Left hindlimb (tissue), 1 donor: Measurements from ENCODE around the gene KCND2.

Source experiments
- DNase-seq: peaks from one replicate; pipeline ENCODE4 v3.0.0-alpha.2; 2018

The KCND2 gene

DNA sequence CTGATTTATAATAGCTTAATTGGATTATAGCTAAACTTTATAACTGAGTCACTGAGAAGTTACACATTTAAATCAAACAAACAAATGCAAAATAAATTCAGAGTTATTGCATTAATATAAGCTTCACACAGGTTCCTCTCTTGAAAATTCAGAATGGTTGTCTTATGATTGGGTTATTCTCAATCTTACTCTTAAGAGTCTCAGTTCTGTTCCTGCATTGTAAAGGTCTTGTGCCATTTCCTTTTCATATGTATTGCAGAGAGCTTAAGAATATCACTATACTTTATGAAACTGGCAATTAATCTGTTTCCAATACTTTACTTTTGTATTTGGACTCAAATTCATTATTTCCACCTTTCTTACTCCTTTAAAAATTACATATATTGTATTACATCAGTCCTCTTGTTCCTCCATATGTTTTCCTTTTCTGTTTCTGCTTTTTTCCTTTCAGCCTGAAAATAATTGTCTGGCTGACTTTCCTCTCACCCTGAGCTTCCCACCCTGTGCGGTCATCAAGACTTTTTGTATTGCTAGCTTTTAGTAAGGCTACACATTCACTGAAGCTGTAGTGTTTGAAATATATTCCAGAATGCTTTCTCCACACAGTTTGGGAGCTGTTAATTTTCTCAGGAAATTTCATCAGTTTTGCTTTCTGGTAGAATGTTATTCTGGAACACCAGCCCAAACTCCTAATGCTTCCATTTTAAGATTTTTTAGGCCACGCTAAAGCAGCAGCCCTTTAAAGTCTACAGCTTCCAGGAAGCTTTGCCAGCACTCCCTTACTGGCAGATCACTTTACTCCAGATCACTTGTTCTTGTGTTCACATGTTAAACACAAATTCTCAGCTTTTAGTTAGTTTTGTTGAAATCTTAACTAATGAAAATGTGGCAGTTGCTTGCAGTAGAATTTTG is 139.4 kb downstream of the KCND2 start:
- DNase-seq, result peak; percentile 58

DNA sequence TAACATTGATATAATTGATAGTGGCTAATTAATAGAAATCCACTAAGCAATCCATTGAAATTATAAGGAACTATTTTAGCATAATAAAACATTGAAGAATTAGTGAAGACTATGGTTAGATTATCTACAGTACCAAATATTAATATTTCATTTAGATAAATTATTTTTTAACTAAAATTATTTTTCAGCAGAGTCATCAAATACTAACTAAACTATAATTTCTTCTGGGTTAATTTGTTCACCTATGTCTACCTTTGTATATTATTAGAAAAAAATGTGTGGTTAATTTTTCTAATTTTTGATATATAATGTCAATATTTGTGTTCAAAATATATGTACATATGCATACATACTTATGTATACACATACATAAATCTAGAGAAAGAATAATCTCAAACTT is 140.2 kb downstream of the KCND2 start:
- no peak for DNase-seq

DNA sequence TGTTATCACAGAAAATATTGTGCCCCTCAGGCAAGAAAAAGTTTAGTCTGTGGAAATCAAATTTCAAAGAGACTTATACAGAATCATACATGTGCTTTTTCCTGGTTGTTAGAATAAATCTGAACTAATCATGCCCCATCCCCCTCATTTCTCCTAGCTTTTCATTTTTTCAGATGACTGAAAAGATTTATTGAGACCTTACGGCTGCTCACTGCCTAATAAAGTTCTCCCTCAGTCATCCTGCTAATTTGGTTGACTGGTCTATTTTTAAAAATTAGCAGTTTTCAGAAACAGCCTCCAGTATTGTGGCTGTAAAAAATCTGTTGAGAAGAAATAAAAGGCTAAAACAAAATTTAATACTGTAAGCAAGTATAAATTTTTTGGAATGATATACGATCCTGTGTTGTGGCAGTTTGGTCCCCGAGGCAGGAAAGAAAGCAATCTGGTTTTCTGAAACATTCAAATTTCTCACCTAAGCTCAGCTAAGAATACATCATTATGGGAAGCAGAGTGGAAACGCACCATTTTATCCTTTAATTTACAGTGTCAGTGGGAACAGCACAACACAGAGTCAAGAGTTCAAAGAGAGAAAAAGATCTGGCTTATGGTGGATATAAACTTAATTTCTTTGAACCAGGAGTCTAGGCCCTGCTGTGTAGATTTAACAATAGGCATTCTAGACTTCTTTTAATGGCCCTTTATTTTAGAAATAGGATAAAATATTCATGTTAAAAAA is 144.4 kb downstream of the KCND2 start:
- DNase-seq, result no peak

DNA sequence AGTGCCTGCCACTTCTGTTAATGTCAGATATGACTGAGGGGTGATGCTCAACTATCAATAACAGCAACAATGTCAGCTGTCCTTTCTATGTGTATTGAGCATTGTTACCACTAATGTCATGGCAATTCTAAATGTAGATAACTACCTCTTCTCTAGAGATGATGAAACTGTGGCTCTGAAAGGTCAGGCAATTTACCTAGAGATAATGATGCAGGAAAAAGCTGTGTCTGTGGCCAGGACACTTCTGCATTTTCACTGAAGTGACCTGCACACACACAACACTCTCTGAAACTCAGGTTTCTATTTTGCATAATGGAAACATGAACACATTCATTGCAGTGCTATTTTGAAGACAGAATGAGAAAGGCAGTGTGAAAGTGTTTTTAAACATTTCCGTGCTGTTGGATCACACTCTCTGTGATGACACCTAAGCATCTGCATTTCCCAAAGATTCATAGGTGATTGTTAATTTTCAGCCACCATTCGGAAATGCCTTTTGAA is 148.2 kb downstream of the KCND2 start:
- DNase-seq, result no peak

DNA sequence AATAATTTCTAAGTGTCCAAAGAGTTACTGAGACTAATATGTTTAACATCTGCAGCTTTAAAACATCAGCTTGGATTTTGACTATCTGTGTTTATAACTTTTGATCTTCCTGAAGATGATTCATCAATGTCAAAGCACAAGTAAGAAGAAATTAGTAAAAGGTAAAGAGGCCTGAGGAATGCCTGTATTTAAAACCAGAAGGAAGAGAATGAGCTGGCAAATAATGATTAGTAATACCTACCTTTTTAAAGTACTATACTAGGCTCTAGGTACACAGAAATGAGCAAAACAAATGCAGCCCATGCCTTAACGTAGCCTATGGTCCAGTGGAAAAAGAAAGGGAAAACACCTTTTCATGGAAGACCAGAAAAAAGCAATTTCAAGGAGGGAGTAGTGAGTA is 158.0 kb downstream of the KCND2 start:
- no peak for DNase-seq

DNA sequence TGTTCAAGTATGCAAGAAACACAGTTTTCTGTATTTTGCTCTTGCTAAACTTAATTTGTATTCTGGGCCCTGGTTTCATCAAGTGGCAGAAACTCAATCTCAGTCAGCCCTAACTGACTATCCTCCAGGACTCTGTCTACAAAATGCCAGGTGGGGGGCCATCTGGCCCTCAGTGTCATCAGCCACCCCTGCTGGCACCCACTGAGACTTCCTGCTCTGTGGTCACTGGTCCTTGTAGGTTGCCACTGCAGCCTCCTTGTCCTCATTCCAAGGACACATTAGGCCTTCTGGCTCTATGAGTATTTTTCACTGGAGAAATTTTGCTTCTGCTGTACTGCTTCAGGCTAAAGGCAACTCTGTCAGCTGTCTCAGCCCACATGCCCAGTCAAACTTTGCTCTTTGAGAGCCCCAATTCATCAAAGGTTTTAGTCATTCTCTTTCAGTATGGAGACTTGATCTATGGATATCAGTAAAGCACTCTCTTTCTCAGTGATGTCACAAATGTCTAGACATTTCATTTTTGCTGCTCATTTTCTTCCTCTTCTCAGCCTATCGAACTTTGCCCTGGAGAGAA is 163.6 kb downstream of the KCND2 start:
- DNase-seq, result no peak

DNA sequence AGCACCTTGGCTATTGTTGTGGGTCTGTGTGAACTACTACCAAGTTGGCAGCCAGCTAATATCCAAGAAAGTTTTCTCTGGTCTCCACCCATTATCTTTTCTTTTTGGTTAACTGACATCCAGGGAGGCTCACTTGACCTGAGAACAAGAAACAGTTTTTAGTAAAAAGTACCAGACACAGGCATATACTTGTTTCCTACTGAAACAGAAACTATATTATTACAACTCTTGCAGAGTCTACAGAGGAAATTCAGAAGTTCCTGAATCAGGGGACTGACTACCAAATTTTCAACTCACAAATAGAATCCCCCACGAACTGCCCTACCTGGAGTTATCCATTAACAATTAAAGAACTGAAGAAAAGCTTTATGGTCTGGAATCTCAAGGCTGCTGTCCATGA is 168.9 kb downstream of the KCND2 start:
- no peak for DNase-seq

DNA sequence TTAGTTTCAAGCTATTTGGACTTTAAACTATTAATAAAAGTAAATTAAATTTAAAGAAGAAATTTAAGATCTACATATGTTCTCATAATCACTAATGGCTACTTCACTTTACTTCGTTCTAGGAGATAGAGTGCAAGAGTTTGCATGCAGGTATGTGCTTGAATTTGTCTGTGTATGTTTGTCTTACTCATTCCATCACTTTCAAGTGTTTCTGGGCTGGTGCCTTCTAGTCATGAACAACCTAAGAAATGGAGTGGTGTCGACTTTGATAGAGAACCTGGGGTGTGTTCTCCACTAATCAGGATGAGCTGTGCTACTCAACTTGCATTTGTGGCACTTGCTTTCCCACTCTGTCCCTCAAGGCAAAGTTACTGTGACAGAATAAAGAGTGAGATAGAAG is 169.9 kb downstream of the KCND2 start:
- no peak for DNase-seq

DNA sequence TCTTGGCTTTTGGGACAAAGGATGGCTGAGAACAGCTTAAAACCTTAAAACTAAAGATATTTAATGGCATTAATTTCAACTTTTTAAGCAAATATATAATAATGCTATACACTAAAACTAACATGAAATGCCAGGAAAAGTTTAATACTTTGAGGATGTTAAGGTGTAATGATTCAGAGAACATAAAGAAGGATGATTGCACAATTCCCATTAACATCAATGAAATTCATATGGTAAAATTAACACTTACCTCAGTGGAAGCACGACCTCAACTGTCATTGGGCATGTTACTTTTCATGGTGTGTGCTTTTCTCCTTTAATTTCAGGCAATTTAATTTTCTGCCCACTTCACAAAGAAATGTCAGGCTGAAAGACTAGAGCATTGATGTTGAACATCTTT is 171.7 kb downstream of the KCND2 start:
- DNase-seq, result no peak

DNA sequence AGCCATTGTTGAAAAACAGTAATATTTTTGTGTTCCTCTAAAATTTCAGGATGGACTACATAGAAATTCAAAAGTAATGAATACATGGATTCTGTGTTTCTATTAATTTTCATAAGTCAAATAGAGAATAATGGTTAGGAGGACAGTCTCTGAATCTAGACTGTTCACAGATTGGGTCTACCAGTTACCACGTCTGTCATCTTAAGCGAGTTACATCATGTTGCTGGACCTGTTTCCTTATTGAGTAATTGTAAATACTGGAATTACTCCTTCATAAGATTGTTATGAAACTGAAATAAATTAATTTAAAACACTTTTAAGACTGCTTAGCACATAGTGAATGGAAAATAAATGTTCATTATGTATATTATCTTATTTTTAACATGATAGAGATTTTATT is 172.3 kb downstream of the KCND2 start:
- DNase-seq, result no peak

DNA sequence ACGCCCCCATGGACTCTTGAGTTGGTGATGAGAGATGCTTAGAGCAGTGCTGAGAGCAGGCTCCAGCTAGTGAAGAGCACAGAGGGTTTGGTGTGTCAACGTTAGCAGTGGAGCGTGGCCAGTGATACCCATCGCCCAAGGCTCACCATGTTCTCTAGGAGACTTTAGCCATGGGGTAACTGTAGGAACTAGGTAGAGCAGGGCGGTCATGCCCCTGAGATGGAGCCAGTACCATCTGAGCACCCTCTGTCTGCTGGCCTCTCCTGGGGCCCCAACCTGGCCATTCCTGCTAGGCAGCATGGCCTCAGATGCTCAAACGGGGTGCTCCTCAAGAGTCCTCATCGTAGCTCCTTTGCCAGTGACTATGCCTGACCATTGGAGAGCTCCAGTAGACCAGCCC is 179.7 kb downstream of the KCND2 start:
- DNase-seq, result no peak

DNA sequence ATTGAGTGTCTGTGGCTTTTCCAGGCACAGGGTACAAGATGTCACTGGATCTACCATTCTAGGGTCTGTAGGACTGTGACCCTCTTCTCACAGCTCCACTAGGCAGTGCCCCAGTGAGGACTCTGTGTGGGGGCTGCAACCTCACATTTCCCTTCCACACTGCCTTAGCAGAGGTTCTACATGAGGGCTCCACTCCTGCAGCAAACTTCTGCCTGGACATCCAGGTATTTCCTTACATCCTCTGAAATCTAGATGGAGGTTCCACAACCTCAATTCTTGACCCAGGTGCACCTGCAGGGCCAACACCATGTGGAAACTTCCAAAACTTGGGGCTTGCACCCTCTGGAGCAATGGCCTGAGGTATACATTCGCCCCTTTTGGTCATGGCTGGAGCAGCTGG is 183.7 kb downstream of the KCND2 start:
- DNase-seq, result no peak

DNA sequence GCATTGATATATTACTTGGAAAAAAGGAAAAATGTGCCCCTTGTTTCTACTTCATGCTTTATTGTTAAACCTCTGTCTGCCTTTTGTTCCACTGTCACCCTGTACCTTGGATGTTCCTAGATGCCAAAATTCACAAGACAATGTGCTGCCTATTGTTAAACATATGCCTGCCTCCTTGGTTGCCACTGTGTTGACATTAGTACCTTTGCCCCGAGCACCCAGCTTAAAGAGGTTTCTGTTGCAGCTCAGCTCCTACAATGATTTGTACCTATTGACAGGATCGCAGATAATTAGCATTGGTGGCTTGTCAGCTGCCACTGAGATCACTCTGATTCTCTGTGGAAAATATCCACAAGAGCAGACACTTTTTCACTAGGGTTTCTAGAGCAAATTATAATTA is 188.0 kb downstream of the KCND2 start:
- DNase-seq, result no peak

DNA sequence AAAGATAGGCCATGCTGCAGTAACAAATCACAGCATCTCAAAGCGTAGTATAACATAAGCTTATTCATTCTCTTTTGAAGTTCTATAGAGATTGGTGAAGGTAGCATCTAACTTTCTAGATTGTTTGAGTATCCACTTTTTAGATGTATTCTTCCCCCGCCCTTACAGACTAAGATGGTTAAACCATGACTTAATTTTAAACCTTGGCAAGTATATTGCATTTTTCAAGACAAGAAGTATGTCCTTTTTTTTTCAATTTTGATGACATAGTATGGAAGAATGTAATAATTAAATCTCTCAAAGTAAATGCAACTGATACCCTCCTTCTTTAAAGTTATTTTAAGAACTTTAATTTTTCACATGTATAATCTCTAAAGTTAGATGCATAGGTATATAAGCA is 190.0 kb downstream of the KCND2 start:
- no peak for DNase-seq

DNA sequence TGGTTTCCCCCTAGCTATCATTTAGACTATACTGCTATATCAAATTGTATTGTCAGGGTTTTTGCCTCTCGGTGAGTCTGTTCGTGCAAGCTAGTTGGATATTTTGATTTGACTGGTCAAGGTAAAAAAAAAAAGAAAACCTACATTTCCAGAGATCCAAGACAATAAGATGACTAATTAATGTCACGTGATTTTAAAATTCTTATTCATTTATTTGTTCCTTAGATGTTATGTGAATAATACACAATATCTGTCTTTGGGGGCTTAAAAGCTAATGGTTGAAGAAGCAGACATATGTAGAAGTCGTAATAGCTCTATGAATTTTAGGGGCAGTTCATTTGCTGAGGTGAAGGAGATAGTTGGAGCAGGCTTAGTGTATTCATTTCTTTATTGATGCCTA is 191.1 kb downstream of the KCND2 start:
- DNase-seq, result no peak

DNA sequence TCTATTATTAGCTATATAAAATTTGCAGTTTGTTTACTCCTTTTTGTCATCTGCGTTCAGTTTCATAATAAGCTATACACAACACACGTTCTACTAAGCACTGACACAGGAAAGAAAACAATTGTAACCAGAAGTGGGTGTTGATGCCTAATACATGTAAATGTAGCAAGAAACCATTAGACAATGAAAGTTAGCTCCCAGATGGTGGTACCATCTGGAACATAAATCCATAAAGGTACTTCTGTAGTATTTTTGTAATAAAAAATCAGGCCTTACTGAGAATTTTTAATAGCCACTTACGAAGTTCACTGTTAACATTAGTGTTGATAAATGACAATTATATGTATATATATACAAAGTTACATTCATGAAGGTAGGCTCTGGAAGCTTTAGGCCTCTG is 194.7 kb downstream of the KCND2 start:
- DNase-seq, result no peak

DNA sequence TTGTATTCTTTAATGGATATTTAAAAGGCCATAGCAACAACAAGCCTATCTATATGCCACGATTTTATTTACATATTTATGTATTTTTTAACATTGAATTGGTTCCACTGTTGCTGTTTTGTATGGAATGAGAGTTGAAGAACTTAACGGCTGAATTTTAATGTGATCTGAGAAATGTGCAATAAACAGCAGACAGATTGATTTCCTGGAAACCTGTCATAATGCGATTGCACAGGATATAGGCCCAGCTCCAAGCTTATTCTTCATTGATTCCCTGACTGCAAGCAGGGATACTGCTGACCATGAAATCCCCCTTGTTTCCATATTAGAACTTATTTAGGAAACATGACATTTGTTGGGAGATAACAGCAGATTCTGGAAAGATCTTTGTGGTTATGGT is 195.6 kb downstream of the KCND2 start:
- DNase-seq, result no peak

DNA sequence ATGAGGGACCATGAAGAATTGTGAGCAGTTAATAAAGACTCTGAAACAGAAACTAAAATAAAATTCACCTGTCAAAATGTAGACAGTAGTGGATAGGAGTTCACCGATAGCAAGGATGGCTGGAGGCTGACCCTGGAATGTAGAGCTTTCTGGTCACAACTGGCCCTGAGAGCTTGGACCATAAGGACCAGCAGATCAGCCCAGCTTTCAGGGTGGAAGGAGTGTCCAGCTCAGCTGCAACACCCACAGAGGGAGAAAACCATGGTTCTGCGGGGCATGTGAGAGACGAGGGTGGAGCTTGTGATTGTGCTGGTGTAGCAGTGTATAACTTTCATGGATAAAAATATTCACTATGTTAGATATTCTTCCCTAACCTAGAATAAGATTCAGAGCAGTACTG is 199.9 kb downstream of the KCND2 start:
- DNase-seq, result no peak

DNA sequence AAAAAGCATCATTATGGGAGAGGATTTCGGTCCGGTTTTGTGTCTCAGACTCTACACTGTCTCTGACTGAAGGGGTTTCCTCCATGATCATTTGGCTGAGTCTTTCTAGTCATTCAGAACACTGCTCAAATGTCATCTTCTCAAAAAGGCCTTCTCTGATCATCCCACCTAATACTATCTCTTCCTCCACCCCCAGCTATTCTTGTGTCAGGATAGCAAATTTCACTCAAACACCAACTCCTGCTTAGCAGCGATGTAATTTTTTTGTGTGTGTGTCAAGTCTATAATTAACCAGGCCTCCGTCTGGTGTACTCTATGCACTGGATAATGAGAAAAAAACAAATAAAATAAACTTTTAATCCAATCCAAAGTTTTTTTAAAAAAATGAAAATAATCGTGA is 200.4 kb downstream of the KCND2 start:
- DNase-seq, result no peak

DNA sequence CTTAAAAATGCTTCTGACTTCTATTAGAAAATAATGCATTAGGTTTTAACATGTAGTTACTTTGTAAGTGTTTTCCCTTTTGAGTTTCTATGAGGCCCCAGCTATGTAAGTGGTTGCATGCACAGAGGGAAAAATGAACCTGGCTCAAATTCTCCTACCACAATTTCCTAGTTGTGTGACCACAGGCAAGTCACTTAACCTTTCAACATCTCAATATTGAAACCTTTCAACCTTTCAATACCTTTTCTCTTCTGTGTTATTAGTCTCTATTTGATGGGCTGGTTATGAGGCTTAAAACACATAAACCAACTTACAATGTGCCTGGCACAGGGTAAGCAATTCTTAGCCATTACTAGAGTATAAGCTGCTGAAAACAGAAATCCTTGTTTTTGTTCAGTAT is 203.0 kb downstream of the KCND2 start:
- DNase-seq, result no peak

DNA sequence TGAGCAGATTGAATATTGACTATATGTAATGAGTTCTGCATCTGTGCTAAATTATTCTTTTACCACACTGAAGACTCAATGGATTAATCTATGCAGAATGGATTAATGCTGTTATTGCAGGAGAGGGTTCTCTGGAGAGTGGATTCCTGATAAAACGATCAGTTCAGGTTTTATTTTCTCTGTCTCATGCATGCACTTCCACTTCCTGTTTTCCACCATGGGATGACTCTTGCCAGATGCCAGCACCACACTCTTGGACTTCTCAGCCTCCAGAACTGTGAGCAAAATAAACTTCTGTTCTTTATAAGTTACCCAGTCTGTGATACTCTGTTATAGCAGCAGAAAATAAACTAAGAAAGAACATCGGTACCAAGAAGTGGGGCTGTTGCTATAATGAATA is 207.5 kb downstream of the KCND2 start:
- no peak for DNase-seq

DNA sequence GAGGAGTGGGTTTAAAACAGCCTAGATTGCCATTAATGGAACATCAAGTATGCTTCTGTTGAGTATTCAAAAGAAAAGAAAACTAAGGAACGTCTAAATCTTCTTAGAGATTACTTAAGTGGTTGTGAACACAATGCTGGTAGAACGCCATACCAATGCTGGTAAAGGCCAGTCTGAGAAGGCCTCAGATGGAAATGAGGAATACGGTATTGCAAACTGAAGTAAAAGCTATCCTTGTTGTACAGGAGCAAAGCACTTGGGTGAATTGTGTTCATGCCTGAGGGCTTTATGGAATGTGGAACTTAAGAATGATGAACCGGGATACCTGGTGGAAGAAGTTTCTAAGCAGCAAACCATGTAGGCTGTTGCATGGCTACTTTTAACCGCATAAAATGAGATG is 208.0 kb downstream of the KCND2 start:
- no peak for DNase-seq

DNA sequence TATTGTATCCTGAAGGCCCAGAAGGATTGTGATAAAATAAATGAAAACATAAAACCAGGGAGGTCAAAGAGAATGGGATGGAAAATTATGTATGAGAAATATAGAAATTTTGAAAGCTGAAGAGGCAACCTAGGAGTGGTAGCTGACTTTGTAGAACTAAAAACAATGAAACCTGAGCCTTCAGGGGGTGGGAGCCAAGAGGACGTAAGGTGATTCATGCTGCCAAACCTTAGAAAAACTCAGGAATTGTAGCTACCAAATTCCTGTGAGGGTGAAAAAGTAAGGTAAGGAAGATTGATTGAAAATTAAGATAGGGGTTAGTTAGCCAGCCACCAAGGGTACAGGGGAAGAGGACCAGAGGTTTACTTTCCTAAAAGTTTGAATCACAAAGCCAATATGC is 213.2 kb downstream of the KCND2 start:
- no peak for DNase-seq

DNA sequence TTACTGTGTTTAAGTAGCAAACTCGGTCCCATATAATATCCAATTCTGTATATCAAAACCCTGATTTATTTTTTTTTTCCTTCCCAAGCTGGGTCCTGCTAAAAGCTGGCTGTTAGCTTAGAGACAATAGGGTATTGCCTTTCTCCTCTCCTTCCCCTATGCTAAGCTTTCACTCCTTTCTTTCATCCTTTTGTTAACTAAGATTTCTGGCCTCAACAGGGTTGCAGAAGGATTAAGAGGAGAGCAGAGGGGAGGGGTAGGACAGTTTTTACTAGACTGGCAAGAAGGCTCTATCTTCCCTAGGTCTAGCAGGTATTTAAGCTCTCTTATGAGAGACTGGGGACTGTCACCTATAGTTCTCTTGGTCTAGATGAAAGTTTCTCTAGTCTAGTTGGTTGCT is 229.2 kb downstream of the KCND2 start:
- DNase-seq, result no peak
